GM13977 (cell line): ENCODE results near the gene PHLDB1.

Experiments
- DNase-seq: peaks from one replicate; pipeline ENCODE4 v3.0.0; 2012; ENCODE audit warnings: low spot score
- CTCF ChIP-seq: IDR thresholded peaks from 2 replicates; pipeline ENCODE4 v1.5.1; 2012; ENCODE audit warnings: mild to moderate bottlenecking, control low read depth; ENCODE audit not compliant: insufficient read depth; ENCODE audit errors: extremely low read depth, missing control alignments
- in situ Hi-C: fragments of 300-500 bp; cut with MboI; formaldehyde crosslinking; loops from one replicate; pipeline ENCODE4 v1.12.0; 2022; ENCODE audit warnings: low sequenced_read_pairs, low pct_unique_long_range_greater_than_20kb, mixed read lengths, inconsistent platforms; ENCODE audit not compliant: unreplicated experiment

PHLDB1 gene

GRCh38 chr11:118699506-118700220 is 92.2 kb downstream of the PHLDB1 start:
- no peak for DNase-seq
- TF ChIP-seq CTCF: no peak
- in situ Hi-C loops: loop anchor here (25.0 kb wide), 1 partner anchor 238 kb away; the partner anchor contains the start of gene BCL9L

- no peak for TF ChIP-seq CTCF
- in situ Hi-C loops: no loop called here
- no peak for DNase-seq
Observed at GRCh38 chr11:118703563-118704106, 96.2 kb downstream of the PHLDB1 start.

- no peak for DNase-seq
Observed at GRCh38 chr11:118705111-118705741, 97.8 kb downstream of the PHLDB1 start.

GRCh38 chr11:118705791-118706545 is 98.6 kb downstream of the PHLDB1 start:
- TF ChIP-seq CTCF: no peak
- in situ Hi-C loops: no loop called here
- DNase-seq: no peak

More at GRCh38 chr11:118705111-118705741, 97.8 kb downstream of the PHLDB1 start:
- in situ Hi-C loops: no loop called here
- TF ChIP-seq CTCF: no peak

GRCh38 chr11:118706546-118706825 is 99.1 kb downstream of the PHLDB1 start:
- no peak for TF ChIP-seq CTCF
- in situ Hi-C loops: no loop called here
- no peak for DNase-seq
